ENCODE data around the gene CORO2B. TPM values are rescaled to one million over a fixed set of nuclear protein-coding genes. Genes with fewer than 3 reads are reported as not detected.

The CORO2B gene, protein sequence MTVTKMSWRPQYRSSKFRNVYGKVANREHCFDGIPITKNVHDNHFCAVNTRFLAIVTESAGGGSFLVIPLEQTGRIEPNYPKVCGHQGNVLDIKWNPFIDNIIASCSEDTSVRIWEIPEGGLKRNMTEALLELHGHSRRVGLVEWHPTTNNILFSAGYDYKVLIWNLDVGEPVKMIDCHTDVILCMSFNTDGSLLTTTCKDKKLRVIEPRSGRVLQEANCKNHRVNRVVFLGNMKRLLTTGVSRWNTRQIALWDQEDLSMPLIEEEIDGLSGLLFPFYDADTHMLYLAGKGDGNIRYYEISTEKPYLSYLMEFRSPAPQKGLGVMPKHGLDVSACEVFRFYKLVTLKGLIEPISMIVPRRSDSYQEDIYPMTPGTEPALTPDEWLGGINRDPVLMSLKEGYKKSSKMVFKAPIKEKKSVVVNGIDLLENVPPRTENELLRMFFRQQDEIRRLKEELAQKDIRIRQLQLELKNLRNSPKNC
- total RNA-seq (1 to 10 TPM in 3 of 6 donors, under 1 TPM in 3; 0.56 to 3.3 (median 1.4) TPM), polyA plus RNA-seq (1 to 10 TPM; 1.5 to 7.7 TPM)

DNA sequence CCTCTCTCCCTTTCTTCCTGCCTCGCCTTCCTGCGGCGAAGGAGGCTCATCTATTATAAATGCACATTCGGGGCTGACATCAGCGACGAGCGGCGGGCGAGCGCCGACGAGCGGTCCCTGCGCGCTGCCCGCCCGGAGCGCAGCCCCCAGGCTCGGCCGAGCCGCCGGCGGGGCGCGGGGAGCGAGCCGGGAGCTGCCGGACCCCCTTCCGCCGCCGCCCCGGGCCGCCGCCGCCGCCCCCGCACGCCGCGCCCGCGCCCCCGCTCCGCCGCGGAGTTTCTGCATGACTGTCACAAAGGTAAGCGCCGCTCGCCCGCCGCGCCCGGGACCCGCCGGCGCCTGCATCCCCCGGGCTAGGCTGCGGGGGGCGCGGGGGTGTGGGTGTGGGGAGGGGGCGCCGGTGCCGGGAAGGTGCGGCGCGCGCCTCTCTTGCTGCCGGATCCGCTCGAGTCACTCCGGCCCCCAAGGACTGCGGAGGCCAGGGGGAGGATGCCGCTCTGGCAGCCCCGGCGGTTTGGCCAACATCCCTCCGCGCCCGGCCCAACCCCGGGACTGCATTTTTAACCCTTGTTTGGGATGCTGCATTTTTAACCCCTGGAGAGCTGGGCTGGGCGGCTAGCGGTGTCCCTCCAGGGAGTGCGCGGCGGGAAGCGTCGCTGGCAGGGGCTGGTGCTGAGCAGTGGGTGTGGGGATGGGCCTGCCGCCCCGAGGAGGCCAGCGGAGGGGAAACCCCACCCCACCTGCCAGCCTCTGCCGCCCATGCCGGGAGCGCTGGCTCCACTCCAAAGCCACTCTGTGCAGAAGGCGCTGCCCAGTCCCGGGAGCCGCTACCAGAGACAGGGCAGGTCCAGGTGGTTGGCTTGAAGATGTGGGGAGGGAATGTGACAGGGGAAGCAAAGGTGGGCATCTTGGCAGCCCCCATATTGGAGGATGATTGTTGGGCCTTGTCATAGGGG, at the start of gene CORO2B:
Gene CORO2B (plus strand): TSS at position 14 of the 956 bp plus-strand sequence. CDS start 270 bp downstream, at position 284.
- peak in 5 of 6 donors; percentile 21 to 77 (median 51) for DNase-seq
- Histone ChIP-seq H3K9me3 (no peaks in the 10 kb centered on the region), H3K36me3 (no peaks in the 10 kb centered on the region), H3K27ac (peak within 1 kb of the TSS in 1 of 4 donors; percentile 33), H3K4me3 (peak within 1 kb of the TSS; percentile 31 to 54 (median 44)), H3K27me3 (no peaks in the 10 kb centered on the region), H3K4me1 (no peaks in the 10 kb centered on the region)
- WGBS, 2 donors: 5 to 7% methylated on average over 48 to 95 of the region's 95 CpGs
- intact Hi-C loops (cut with DNase I): no loop called here
- FAIRE-seq: no peak
- peak in 3 of 4 donors; percentile 32 to 39 (median 34) for ATAC-seq
- TF ChIP-seq, protein P1, sequence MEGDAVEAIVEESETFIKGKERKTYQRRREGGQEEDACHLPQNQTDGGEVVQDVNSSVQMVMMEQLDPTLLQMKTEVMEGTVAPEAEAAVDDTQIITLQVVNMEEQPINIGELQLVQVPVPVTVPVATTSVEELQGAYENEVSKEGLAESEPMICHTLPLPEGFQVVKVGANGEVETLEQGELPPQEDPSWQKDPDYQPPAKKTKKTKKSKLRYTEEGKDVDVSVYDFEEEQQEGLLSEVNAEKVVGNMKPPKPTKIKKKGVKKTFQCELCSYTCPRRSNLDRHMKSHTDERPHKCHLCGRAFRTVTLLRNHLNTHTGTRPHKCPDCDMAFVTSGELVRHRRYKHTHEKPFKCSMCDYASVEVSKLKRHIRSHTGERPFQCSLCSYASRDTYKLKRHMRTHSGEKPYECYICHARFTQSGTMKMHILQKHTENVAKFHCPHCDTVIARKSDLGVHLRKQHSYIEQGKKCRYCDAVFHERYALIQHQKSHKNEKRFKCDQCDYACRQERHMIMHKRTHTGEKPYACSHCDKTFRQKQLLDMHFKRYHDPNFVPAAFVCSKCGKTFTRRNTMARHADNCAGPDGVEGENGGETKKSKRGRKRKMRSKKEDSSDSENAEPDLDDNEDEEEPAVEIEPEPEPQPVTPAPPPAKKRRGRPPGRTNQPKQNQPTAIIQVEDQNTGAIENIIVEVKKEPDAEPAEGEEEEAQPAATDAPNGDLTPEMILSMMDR (IDR thresholded peaks at IDR 0.05): no peak

GRCh38 chr15:68531387-68532179, 47.2 kb upstream of the CORO2B start:
- Histone ChIP-seq H3K27ac (no peak overlapping the region), H3K9me3 (no peaks in the 10 kb centered on the region), H3K36me3 (no peaks in the 10 kb centered on the region), H3K4me3 (no peak overlapping the region), H3K27me3 (no peaks in the 10 kb centered on the region), H3K4me1 (no peaks in the 10 kb centered on the region)
- no peak for ATAC-seq
- peak; percentile 23 for FAIRE-seq
- TF ChIP-seq, protein P1 (IDR thresholded peaks at IDR 0.05): no peak
- intact Hi-C loops (cut with DNase I): no loop called here
- no peak for DNase-seq
- WGBS, 2 donors: 84 to 89% methylated on average over 2 of the region's 2 CpGs

- Histone ChIP-seq H3K27ac (no peak overlapping the region), H3K36me3 (no peaks in the 10 kb centered on the region), H3K4me1 (no peaks in the 10 kb centered on the region), H3K9me3 (no peaks in the 10 kb centered on the region), H3K27me3 (no peaks in the 10 kb centered on the region), H3K4me3 (no peak overlapping the region)
- DNase-seq: no peak
- ATAC-seq: peak in 1 of 4 donors; percentile 52
- whole genome bisulfite sequencing, 2 donors: 63 to 76% methylated on average over 4 of the region's 4 CpGs
- TF ChIP-seq, protein P1 (IDR thresholded peaks at IDR 0.05): no peak
- intact Hi-C loops (cut with DNase I): no loop called here
- FAIRE-seq: no peak
Measured at GRCh38 chr15:68536331-68537095, 42.3 kb upstream of the CORO2B start.

- H3K4me1 ChIP-seq: no peaks in the 10 kb centered on the region
- intact Hi-C loops (cut with DNase I): no loop called here
- no peaks in the 10 kb centered on the region for H3K36me3 ChIP-seq
- no peaks in the 10 kb centered on the region for H3K9me3 ChIP-seq
- DNase-seq: no peak
- no peak overlapping the region for H3K4me3 ChIP-seq
- H3K27me3 ChIP-seq: no peaks in the 10 kb centered on the region
- TF ChIP-seq, protein P1 (IDR thresholded peaks at IDR 0.05): no peak
- no peak for FAIRE-seq
- H3K27ac ChIP-seq: no peak overlapping the region
- no peak for ATAC-seq
Measured at GRCh38 chr15:68537097-68537496, 41.7 kb upstream of the CORO2B start.

Measured in pancreas (tissue), 10 donors.